Ammon's horn (tissue), 1 donor: ENCODE measurements around the gene CYP2A7.
"Not testable (repeated sequence)": the region's sequence is repeated elsewhere in the genome, so short reads cannot be mapped to it uniquely, and the experiment has no call there.

ENCODE experiments used
- DNase-seq: peaks from one replicate; pipeline ENCODE4 v3.0.0-alpha.2; 2016; ENCODE audit warnings: low spot score

The CYP2A7 gene, protein sequence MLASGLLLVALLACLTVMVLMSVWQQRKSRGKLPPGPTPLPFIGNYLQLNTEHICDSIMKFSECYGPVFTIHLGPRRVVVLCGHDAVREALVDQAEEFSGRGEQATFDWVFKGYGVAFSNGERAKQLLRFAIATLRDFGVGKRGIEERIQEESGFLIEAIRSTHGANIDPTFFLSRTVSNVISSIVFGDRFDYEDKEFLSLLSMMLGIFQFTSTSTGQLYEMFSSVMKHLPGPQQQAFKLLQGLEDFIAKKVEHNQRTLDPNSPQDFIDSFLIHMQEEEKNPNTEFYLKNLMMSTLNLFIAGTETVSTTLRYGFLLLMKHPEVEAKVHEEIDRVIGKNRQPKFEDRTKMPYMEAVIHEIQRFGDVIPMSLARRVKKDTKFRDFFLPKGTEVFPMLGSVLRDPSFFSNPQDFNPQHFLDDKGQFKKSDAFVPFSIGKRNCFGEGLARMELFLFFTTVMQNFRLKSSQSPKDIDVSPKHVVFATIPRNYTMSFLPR

GRCh38 chr19:40882062-40882461 is at the start of gene CYP2A7:
Gene CYP2A7 (minus strand): TSS chr19:40882231. CDS start chr19:40882210, 21 bp downstream.
- not testable (repeated sequence) for DNase-seq

DNA sequence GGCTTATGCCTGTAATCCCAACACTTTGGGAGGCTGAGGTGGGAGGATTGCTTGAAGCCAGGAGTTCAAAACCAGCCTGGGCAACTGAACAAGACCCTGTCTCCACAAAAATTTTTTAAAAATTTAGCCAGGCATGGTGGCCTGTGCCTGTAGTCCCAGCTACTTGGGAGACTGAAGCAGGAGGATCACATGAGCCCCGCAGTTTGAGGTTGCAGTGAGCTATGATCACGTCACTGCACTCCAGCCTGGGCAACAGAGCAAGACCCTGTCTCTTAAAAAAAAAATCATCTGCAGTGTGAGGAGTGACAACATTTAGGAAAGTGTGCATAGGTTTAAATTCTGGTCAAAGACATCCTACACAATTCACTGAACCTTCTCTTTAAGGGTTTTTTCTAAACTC is 48.8 kb upstream of the CYP2A7 start:
- not testable (repeated sequence) for DNase-seq

DNA sequence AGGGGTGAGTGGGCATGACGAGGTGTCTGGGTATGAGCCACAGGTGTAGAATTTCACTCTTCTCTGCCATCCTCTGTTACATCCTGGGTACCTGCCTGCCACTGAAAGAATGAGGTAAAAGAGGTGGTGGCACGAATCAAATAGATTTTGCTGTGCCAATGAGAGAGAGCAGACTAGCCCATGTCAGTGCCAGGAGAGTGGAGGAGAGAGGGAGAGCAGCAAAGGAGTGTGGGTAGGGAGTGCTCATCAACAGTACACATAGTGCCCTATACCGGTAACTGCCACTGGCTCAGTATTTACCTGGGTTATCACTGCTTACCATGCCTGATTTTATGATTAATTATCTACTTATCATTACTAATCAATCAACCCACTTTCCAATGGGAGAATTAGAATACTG is 47.9 kb upstream of the CYP2A7 start:
- DNase-seq: not testable (repeated sequence)

DNA sequence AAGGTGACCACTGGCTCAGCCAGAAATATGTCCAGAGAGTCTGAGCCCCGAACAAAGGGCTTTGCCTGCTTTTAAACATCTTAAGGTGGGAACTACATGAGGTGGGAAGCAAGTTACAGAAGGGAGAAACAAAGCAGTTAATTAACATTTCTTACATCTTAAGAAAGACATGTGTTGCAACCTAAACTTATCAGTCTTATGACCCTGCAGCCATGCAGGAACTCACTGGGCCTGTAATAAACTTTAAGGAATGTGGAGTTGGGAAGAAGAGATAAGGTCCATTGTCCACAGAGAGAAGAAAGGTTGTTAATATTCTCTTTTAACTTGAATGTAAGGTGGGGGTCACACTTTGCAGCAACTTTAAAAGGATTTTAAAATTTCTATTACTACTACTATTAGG is 46.8 kb upstream of the CYP2A7 start:
- no peak for DNase-seq

- no peak for DNase-seq
Observed at GRCh38 chr19:40927567-40927966, 45.5 kb upstream of the CYP2A7 start.

GRCh38 chr19:40926276-40926675 is 44.2 kb upstream of the CYP2A7 start:
- DNase-seq: not testable (repeated sequence)

GRCh38 chr19:40923934-40924391 is 41.9 kb upstream of the CYP2A7 start:
- DNase-seq: no peak

DNA sequence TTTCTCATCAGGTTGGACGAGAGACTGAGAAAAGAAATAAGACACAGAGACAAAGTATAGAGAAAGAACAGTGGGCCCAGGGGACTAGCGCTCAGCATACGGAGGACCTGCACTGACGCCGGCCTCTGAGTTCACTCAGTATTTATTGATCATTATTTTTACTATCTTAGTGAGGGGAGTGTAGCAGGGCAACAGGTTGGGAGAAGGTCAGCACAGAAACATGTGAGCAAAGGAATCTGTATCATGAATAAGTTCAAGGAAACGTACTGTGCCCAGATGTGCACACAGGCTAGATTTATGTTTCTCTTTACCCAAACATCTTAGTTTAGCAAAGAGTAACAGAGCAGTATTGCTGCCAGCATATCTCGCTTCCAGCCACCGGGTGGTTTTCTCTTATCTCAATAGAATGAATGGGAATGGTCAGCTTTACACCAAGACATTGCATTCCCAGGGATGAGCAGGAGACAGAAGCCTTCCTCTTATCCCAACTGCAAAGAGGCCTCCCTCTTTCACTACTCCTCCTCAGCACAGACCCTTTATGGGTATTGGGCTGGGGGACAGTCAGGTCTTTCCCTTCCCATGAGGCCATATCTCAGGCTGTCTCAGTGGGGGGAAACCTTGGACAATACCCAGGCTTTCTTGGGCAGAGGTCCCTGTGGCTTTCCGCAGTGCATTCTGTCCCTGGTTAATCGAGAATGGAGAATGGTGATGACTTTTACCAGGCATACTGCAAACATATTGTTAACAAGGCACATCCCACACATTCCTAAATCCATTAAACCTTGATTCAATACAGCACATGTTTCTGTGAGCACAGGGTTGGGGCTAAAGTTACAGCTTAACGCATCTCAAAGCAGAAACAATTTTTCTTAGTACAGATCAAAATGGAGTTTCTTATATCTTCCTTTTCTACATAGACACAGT is 40.5 kb upstream of the CYP2A7 start:
- not testable (repeated sequence) for DNase-seq

DNA sequence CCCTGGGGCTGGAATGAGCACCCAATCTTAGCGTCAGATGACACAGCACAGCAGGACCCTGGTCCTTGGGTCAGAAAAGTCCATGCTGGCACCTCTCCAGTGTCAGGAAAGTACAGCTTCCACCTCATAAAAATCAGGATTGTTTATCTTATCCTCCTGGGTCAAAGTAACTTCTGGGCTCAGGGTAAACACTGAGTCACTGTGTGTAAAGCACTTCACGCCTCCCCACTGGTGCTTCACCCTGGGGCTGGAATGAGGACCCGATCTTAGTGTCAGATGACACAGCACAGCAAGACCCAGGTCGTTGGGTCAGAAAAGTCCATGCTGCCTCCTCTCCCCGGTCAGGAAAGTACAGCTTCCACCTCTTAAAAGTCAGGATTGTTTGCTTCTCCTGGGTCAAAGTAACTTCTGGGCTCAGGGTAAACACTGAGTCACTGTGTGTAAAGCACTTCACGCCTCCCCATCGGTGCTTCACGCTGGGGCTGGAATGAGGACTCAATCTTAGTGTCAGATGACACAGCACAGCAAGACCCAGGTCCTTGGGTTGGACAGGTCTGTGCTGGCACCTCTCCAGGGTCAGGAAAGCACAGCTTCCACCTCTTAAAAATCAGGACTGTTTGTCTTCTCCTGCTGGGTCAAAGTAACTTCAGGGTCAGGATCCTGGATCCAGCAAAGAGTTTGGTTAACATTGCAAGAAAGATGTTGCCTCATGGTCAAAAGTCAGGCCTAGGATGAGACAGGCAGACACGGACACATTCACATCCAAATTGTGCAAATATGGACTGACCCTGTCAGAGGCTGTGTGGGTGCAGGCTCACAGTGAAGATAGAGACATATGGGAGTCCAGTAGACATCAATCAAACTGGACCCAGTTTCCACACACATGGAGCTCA is 39.2 kb upstream of the CYP2A7 start:
- DNase-seq: no peak

DNA sequence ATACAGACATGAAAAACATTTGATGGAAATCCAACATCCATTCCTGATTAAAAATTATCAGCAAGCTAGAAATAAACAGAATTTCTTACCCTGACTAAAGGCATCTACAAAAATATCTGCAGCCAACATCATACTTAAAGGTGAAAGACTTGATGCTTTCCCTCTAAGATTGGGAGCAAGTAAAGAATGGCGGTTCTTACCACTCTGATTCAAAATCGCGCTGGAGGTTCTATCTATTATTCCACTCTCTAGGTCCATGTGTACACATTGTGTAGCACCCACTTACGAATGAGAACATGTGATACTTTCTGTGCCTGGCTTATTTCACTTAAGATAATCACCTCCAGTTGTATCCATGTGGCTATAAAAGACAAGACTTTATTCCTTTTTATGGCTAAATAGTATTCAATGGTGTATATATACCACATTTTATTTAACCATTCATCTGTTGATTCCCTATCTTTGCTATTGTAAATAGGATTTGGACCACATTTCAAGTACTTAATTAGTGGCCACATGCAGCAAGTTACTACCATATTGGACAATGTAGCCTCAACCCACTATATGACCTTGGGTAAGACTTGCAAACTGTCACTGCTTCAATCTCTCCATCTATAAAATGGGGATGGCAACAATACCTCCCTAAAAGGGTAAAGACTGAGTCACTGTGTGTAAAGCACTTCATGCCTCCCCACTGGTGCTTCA is 38.4 kb upstream of the CYP2A7 start:
- DNase-seq: no peak

DNA sequence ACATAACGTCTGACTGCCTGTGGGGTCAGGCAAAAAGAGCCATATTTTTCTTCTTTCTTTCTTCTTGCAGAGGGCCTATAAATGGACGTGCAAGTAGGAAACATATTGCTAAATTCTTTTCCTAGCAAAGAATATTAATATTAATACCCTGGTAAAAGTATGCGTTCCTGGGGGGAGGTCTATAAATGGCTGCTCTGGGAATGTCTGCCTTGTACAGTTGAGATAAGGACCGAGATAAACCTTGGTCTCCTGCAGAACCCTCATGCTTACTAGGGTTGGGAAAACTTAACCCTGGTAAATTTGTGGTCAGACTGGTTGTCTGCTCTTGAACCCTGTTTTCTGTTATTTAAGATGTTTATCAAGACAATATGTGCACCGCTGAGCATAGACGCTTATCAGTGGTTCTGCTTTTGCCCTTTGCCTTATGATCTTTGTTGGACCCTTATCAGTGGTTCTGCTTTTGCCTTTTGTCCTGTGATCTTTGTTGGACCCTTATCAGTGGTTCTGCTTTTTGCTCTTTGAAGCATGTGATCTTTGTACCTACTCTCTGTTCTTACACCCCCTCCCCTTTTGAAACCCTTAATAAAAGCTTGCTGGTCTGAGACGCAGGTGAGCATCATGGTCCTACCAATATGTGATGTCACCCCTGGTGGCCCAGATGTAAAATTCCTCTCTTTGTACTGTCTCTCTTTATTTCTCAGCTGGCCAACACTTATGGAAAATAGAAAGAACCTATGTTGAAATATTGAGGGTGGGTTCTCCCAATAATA is 37.7 kb upstream of the CYP2A7 start:
- not testable (repeated sequence) for DNase-seq

DNA sequence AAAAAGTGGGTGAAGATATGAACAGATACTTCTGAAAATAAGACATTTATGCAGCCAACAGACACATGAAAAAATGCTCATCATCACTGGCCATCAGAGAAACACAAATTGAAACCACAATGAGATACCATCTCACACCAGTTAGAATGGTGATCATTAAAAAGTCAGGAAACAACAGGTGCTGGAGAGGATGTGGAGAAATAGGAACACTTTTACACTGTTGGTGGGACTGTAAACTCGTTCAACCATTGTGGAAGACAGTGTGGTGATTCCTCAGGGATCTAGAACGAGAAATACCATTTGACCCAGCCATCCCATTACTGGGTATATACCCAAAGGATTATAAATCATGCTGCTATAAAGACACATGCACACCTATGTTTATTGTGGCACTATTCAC is 36.3 kb upstream of the CYP2A7 start:
- not testable (repeated sequence) for DNase-seq

GRCh38 chr19:40908976-40909375 is 26.9 kb upstream of the CYP2A7 start:
- no peak for DNase-seq

DNA sequence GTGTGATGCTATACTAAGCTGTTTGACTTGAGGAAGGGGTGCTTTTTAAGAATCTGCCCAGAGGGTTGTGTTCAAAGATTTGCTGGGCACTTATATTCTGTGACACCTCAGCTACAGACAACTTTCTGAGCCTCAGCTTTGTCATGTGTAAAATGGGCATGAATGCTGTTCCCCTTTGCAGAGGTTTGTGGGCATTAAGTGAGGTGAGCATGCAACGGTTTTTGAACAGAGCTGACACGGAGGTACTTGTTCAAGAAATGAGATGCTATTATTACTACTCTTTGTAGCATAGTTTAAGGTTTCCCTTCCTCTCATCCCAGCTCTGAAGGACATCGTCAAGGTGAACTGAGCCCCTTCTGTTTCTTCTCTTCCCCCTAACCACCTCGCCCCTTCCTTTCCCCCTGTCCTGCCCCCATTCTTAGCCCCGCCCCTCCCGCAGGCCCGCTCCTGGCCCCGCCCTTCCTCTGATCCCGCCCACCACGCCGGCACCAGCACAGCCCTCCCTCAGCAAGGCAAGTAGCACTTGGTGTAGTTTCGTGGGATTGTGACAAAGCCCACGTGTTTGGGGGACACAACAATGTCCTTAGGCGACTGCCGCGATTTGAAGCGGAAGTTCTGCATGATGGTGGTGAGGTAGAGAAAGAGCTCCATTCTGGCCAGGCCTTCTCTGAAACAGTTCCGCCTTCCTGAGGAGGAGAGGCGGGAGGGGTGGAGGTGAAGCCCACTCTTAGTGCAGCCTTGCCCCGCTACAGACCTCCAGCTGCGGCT is 26.1 kb upstream of the CYP2A7 start:
- DNase-seq: no peak

GRCh38 chr19:40906512-40906911 is 24.5 kb upstream of the CYP2A7 start:
- DNase-seq: no peak

DNA sequence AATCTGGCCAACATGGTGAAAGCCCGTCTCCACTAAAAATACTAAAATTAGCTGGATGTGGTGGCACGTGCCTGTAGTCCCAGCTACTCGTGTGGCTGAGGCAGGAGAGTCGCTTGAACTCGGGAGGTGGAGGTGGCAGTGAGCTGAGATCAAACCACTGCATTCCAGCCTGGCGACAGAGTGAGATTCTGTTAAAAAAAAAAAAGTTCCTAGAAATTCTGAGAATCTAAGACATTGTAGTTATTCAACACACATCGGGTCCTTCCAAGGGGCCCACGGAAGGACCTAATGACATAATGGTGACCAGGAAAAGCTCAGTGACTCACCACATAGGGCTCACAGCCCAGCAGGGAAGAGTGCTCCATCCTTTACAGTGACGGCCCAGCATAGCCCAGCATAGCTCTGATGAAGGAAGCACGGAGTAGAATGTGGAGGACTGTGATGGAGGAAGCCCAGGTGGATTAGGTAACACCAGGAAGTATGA is 22.7 kb upstream of the CYP2A7 start:
- not testable (repeated sequence) for DNase-seq

DNA sequence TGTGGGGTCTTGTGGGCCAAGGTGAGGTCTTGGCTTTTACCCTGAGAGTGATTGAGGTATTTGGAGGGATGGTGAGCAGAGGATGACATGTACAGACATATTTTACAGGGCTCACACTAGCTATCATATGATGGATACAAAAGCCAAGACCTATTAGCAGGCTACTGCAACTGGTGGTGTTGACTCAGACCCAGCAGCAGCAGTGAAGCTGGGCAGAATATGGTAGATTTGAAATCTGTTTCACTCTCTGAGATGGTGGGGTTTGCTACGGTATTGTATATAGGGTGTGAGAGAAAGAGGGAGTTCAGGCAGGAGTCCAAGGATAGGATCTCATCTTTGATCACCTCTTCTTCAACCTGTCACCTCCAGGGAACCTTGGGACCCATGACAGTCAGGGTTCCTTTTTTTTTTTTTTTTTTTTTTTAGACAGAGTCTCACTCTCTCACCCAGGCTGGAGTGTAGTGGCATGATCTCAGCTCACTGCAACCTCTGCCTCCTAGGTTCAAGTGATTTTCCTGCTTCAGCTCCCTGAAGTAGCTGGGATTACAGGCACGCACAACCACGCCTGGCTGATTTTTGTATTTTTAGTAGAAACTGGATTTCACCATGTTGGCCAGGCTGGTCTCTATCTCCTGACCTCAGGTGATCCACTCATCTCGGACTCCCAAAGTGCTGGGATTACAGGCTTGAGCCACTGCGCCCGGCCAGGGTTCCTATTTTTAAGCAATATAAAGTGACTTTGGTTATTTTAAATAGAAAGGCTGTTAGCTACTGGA is 20.1 kb upstream of the CYP2A7 start:
- not testable (repeated sequence) for DNase-seq

DNA sequence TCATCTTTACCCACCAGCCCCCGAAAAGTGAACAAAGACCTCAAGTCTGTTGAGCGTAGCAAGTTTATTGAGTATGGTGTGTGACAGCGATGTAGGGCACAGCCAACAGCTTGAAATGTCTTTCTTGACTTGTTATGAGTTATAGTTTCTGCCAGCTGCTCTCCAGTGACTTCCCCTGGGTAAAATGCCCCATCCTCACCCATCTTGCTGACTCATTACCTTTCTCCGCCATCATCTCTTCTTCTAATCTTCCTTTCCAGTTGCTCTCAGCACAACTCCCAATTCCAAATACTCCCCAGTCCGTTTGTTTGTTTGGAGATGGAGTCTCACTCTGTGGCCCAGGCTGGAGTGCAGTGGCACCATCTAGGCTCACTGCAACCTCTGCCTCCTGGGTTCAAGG is 18.5 kb upstream of the CYP2A7 start:
- not testable (repeated sequence) for DNase-seq
